ENCODE results near the gene CHDH. TPM values are rescaled to one million over a fixed set of nuclear protein-coding genes. Genes with fewer than 3 reads are reported as not detected.

The CHDH gene
- polyA plus RNA-seq, 2 of the 4 experiments (the other 2 are of a cell fraction), result 1.1 to 2.8 TPM

GRCh38 chr3:53844262-53845102 is 1.7 kb downstream of the CHDH start:
- ChIA-PET POLR2A (no interaction called here), CTCF (interaction anchor here (0.6 to 1.3 kb wide), 4 partner anchors 19 to 729 kb away, joined by 3 to 4 read pairs (median 3); no protein-coding TSS in a partner anchor)
- FAIRE-seq (no peak), DNase-seq (ENCODE audit: low read depth in 1 of 2, low spot score in 1 of 2) (no peak), ATAC-seq (no peak)
- Histone ChIP-seq H3K4me2 (peak overlapping the region; percentile 82; the same call in 2 of the 3 replicates), H3K4me1 (peaks cover 22% of the 10 kb centered on the region), H3K4me3 (no peak overlapping the region), H3K27ac (no peak overlapping the region), H3K9me3 (no peaks in the 10 kb centered on the region)
- WGBS (ENCODE audit: missing lambda C conversion rate), result 95% methylated on average over 9 of the region's 9 CpGs
- no peak for TF ChIP-seq MYC (IDR thresholded peaks at IDR 0.05; ENCODE audit: borderline replicate concordance, low read length)
- TF ChIP-seq CBX2 (IDR thresholded peaks at IDR 0.05; ENCODE audit: borderline replicate concordance, low read depth), result no peak
- TF ChIP-seq HOXB13 (CRISPR knock-in tag; IDR thresholded peaks at IDR 0.05; ENCODE audit: low read depth), result no peak
- no peak for TF ChIP-seq CHD4 (IDR thresholded peaks at IDR 0.05; ENCODE audit: borderline replicate concordance)
- no peak for TF ChIP-seq HMGXB4 (CRISPR knock-in tag; IDR thresholded peaks at IDR 0.05; ENCODE audit: borderline replicate concordance)
- no peak for TF ChIP-seq FOSL2 (IDR thresholded peaks at IDR 0.05)
- TF ChIP-seq FOSL2 (CRISPR knock-in tag; IDR thresholded peaks at IDR 0.05), result no peak
- no peak for TF ChIP-seq TP53 (CRISPR knock-in tag; IDR thresholded peaks at IDR 0.05)
- no peak for TF ChIP-seq REST (IDR thresholded peaks at IDR 0.05)
- no peak for TF ChIP-seq NFE2L2 (conservative IDR thresholded peaks at IDR 0.05; ENCODE audit: low read length)
- no peak for TF ChIP-seq ZC3H11A (IDR thresholded peaks at IDR 0.05)
- TF ChIP-seq HOXA7 (CRISPR knock-in tag; IDR thresholded peaks at IDR 0.05), result no peak
- TF ChIP-seq RNF2 (IDR thresholded peaks at IDR 0.05; ENCODE audit: borderline replicate concordance, low read depth), result no peak

- no peak for FAIRE-seq
- ChIA-PET CTCF (interaction anchor here (1.3 kb wide), 1 partner anchor 20 kb away, joined by 3 read pairs; no protein-coding TSS in a partner anchor), POLR2A (no interaction called here)
- TF ChIP-seq MAX (IDR thresholded peaks at IDR 0.05) (no peak), CBX2 (IDR thresholded peaks at IDR 0.05; ENCODE audit: borderline replicate concordance, low read depth) (no peak), HOXB5 (CRISPR knock-in tag; IDR thresholded peaks at IDR 0.05) (no peak), EHF (CRISPR knock-in tag; IDR thresholded peaks at IDR 0.05) (no peak), RARB (CRISPR knock-in tag; IDR thresholded peaks at IDR 0.05) (no peak), BHLHE40 (IDR thresholded peaks at IDR 0.05; ENCODE audit: low read depth, low read length) (no peak), HEYL (CRISPR knock-in tag; IDR thresholded peaks at IDR 0.05) (no peak), HDAC2 (IDR thresholded peaks at IDR 0.05) (no peak), POLR2AphosphoS2 (conservative IDR thresholded peaks at IDR 0.05; ENCODE audit: low read length) (no peak), POLR2A (IDR thresholded peaks at IDR 0.05; ENCODE audit: low read length) (no peak), SREBF2 (IDR thresholded peaks at IDR 0.05) (no peak)
- WGBS (ENCODE audit: missing lambda C conversion rate), result 79% methylated on average over 10 of the region's 10 CpGs
- no peak for ATAC-seq
- peak overlapping the region in 1 of 2 experiments; percentile 49; a peak in 2 of 6 replicates for H3K27ac ChIP-seq
- no peaks in the 10 kb centered on the region for H3K9me3 ChIP-seq
- peak overlapping the region; percentile 47 for H3K4me2 ChIP-seq
- peaks cover 22% of the 10 kb centered on the region for H3K4me1 ChIP-seq
- H3K4me3 ChIP-seq, result no peak overlapping the region
- DNase-seq (ENCODE audit: low read depth in 1 of 2, low spot score in 1 of 2), result no peak
Observed at GRCh38 chr3:53843195-53844177, 2.7 kb downstream of the CHDH start.

All from A549 (cell line).